GM13976 (cell line): Measurements from ENCODE around the gene ELMO3.

Experiments used
- DNase-seq: peaks from one replicate; pipeline ENCODE4 v3.0.0; 2012; ENCODE audit warnings: low spot score
- in situ Hi-C: fragments of 300-500 bp; cut with MboI; formaldehyde crosslinking; loops from one replicate; pipeline ENCODE4 v1.12.0; 2022; ENCODE audit warnings: low sequenced_read_pairs, mixed read lengths, inconsistent platforms; ENCODE audit not compliant: unreplicated experiment
- TF ChIP-seq, protein P1 (sequence below): IDR thresholded peaks from 2 replicates; pipeline ENCODE4 v1.5.1; 2012; ENCODE audit warnings: borderline replicate concordance, mild to moderate bottlenecking; ENCODE audit not compliant: insufficient read depth; ENCODE audit errors: extremely low read depth, missing control alignments, control extremely low read depth

ELMO3 gene

DNA sequence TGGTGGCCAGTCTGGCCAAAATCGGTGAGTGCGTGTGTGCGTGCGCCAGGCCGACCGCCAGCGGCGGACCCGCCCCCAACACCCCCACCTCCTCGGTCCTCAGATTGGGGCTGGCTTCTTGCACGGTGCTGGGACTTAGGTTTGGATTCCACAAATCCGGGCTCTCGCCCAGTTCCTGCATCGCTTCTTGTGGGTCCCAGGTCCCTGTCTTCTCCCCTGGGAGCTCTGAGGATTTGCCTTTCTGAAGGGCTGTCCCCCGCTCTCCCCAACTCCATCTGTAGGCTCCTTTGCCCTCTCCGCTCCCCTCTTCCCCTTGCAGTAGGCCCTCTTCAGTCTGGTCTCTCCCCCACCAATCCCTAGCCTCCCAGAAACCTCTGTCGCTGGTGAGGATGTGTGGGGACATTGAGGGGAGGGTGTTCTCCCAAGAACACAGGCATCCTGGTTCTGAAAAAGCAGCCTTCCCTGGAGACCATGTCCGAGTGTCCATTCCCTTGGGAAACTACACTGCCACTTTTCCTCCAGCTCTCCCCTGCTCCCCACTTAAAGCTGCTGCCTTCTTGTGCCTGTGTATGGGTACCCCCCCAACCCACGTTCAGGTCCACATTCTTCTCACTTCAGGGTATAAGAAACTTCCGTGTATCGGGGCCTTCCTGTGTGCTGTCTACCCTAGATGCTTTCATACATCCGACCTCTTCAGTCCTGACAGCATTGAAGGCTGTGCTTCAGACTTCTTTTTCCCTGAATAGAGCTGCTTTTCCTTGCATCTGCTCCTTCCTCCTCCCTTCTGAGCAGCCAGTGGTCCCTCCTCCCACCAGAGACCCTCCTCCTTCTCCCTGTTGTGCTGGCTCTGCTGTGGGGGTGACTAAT is 50.5 kb downstream of the ELMO3 start:
- no peak for DNase-seq
- TF ChIP-seq, protein P1, sequence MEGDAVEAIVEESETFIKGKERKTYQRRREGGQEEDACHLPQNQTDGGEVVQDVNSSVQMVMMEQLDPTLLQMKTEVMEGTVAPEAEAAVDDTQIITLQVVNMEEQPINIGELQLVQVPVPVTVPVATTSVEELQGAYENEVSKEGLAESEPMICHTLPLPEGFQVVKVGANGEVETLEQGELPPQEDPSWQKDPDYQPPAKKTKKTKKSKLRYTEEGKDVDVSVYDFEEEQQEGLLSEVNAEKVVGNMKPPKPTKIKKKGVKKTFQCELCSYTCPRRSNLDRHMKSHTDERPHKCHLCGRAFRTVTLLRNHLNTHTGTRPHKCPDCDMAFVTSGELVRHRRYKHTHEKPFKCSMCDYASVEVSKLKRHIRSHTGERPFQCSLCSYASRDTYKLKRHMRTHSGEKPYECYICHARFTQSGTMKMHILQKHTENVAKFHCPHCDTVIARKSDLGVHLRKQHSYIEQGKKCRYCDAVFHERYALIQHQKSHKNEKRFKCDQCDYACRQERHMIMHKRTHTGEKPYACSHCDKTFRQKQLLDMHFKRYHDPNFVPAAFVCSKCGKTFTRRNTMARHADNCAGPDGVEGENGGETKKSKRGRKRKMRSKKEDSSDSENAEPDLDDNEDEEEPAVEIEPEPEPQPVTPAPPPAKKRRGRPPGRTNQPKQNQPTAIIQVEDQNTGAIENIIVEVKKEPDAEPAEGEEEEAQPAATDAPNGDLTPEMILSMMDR: no peak
- in situ Hi-C loops: loop anchor here (25.0 kb wide), 1 partner anchor 163 kb away; the partner anchor contains the start of gene ZDHHC1

DNA sequence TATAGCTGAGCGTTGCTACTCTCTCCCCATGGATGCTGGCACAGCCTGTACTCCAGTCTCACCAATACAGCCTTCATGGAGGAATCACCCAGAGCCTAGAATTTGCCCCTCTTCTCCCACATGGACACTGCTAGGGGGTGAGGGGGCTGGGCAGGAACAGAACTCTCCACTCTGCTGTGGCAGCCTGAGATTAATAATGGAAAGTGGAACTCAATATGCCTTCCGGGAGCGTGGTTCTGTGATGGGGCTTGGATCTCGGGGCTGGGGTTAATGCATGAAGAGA is 51.1 kb downstream of the ELMO3 start:
- in situ Hi-C loops: loop anchor here (25.0 kb wide), 1 partner anchor 162 kb away; the partner anchor contains the start of gene ZDHHC1
- TF ChIP-seq, protein P1: no peak
- no peak for DNase-seq

DNA sequence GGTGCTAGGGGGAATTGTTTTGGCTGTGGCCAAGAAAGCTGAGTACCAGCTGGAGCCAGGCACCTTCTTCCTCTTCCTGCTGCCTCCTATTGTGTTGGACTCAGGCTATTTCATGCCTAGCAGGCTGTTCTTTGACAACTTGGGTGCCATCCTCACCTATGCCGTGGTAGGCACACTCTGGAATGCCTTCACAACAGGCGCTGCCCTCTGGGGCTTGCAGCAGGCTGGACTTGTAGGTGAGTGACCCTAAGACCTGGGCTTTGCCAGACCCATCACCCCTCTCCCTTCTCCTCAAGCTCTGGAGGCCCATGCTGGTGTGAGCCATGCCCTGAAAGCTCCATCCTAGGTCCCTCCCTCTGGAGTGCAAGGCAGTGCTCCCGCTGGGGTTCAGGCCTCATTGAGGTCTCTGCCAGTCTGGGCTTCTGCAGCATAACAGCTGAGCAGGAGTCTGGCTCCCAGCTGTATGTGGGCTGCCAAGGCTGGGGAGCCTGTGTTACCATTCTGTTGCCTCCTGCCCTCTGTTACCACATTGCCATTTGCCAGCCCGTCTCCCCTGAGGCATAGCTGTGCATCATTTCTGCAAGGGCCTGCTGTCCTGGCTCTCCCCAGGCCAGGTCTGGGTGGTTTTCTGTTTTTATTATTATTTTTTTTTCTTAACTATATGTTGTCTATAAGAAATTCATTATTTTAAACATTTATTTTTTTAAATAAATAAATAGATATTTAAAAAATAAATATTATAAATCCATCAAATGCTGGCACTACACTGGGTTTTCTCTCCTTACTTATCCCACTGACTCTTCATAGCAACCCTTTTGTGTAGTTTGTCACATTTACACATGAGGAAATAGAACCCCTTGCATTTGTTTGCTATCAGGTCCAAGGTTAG is 53.9 kb downstream of the ELMO3 start:
- TF ChIP-seq, protein P1: no peak
- in situ Hi-C loops: loop anchor here (25.0 kb wide), 1 partner anchor 159 kb away; the partner anchor contains the start of gene ZDHHC1
- no peak for DNase-seq
